HG03108 (cell line): Measurements from ENCODE around the gene KIAA0753.

ENCODE experiments used
- ATAC-seq: cut with Tn5 transposase; IDR thresholded peaks from one replicate; pipeline ENCODE4 v1.9.1; 2021; ENCODE audit warnings: moderate library complexity; ENCODE audit not compliant: unreplicated experiment

KIAA0753 gene

GRCh38 chr17:6549384-6550036 is 91.0 kb downstream of the KIAA0753 start:
- no peak for ATAC-seq

GRCh38 chr17:6548578-6549330 is 91.8 kb downstream of the KIAA0753 start:
- ATAC-seq, result peak; percentile 83

GRCh38 chr17:6548034-6548433 is 92.5 kb downstream of the KIAA0753 start:
- no peak for ATAC-seq

GRCh38 chr17:6547336-6547735 is 93.2 kb downstream of the KIAA0753 start:
- ATAC-seq, result no peak

- ATAC-seq, result no peak
These were observed 94.3 kb downstream of the KIAA0753 start for GRCh38 chr17:6546069-6546718.

- no peak for ATAC-seq
These were observed 95.2 kb downstream of the KIAA0753 start for GRCh38 chr17:6545291-6545690.

GRCh38 chr17:6544011-6544370 is 96.5 kb downstream of the KIAA0753 start:
- ATAC-seq, result no peak

- ATAC-seq, result no peak
These were observed 97.2 kb downstream of the KIAA0753 start for GRCh38 chr17:6543079-6544010.

GRCh38 chr17:6542577-6542976 is 97.9 kb downstream of the KIAA0753 start:
- ATAC-seq, result no peak

GRCh38 chr17:6541886-6542285 is 98.6 kb downstream of the KIAA0753 start:
- no peak for ATAC-seq

GRCh38 chr17:6539871-6540270 is 100.6 kb downstream of the KIAA0753 start:
- ATAC-seq, result no peak

- no peak for ATAC-seq
These were observed 103.9 kb downstream of the KIAA0753 start for GRCh38 chr17:6536566-6537065.

GRCh38 chr17:6536053-6536452 is 104.5 kb downstream of the KIAA0753 start:
- no peak for ATAC-seq

- no peak for ATAC-seq
These were observed 105.5 kb downstream of the KIAA0753 start for GRCh38 chr17:6534846-6535514.

GRCh38 chr17:6532441-6532885 is 108.0 kb downstream of the KIAA0753 start:
- no peak for ATAC-seq

- ATAC-seq, result no peak
These were observed 108.9 kb downstream of the KIAA0753 start for GRCh38 chr17:6531575-6531974.

- no peak for ATAC-seq
These were observed 110.1 kb downstream of the KIAA0753 start for GRCh38 chr17:6530324-6530920.

GRCh38 chr17:6528557-6528956 is 112.0 kb downstream of the KIAA0753 start:
- ATAC-seq, result no peak
